ENCODE results near the gene EPB41L4B.

Gene EPB41L4B

DNA sequence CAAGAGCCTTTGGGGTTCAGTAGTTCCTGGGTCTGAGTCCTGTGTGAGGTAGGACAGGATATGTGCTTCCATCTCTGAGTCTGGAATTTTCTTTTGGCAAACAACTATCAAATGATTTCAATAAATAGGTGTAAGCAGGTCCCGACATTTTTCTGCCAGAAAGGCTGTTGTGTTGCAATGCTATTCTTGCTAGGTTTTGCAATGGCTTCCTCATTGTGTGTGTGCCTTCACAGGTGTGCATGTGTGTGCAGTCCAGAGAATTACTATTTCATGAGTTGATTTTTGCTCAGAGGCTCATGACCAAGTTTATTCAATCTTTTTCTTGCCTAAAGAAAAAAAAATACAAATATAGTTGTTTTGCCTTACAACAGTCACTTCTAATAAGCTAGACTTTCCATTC, 89.3 kb downstream of the EPB41L4B start (continued):
- TF ChIP-seq, protein P1, sequence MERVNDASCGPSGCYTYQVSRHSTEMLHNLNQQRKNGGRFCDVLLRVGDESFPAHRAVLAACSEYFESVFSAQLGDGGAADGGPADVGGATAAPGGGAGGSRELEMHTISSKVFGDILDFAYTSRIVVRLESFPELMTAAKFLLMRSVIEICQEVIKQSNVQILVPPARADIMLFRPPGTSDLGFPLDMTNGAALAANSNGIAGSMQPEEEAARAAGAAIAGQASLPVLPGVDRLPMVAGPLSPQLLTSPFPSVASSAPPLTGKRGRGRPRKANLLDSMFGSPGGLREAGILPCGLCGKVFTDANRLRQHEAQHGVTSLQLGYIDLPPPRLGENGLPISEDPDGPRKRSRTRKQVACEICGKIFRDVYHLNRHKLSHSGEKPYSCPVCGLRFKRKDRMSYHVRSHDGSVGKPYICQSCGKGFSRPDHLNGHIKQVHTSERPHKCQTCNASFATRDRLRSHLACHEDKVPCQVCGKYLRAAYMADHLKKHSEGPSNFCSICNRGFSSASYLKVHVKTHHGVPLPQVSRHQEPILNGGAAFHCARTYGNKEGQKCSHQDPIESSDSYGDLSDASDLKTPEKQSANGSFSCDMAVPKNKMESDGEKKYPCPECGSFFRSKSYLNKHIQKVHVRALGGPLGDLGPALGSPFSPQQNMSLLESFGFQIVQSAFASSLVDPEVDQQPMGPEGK (CRISPR knock-in tag; IDR thresholded peaks at IDR 0.05; ENCODE audit: borderline replicate concordance): no peak
- TF ChIP-seq SNAI2 (CRISPR knock-in tag; IDR thresholded peaks at IDR 0.05): no peak

DNA sequence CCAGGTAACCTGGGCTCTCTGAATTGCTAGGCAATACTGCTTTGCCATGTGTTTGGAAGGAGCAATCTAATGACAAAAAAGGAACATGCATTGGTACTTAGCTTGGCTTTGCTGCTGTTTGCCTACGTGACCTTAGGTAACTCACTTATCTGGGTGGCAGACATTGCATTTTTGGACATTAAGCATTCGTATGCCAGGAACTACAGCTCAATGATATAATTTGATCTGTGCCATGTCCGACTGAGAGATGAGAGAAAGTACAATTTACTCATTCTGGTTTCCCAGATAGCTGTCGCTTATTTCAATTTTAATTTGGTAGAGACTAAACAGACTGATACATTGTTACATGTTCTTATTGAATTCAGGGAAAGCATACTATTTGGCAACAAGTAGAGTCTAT, 90.6 kb downstream of the EPB41L4B start:
- no peak for TF ChIP-seq ZFP30 (CRISPR knock-in tag; IDR thresholded peaks at IDR 0.05)
- TF ChIP-seq ZC3H10 (CRISPR knock-in tag; IDR thresholded peaks at IDR 0.05): peak; percentile 49; the same call in 1 of the 2 replicates
- TF ChIP-seq CSDC2 (CRISPR knock-in tag; IDR thresholded peaks at IDR 0.05): no peak
- TF ChIP-seq ISL1 (CRISPR knock-in tag; IDR thresholded peaks at IDR 0.05): 0 out of 2 replicates have a peak, but pooled peaks have one; percentile 17
- ATAC-seq: no peak; the same call in 2 of the 3 replicates

DNA sequence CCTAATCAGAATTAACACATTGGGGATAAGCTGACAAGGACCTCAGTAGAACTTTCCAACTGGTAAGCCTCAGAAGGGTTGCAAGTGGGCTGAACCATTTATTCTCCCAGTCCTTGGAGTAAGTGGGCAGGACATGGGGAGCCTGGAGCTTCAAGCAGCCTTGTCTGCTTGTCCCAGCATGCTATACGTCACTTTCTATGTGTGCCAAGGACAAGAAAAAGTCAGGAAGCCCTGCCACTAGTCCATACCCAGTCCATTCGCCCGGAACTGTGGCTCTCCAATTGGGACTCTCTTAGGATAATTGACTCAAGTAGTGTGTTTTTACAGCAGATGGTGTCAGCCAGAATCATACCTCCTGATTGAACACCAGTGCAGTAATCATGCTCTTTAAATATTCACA, 91.2 kb downstream of the EPB41L4B start:
- TF ChIP-seq SNAI2 (CRISPR knock-in tag; IDR thresholded peaks at IDR 0.05) (no peak), ZFP3 (CRISPR knock-in tag; IDR thresholded peaks at IDR 0.05) (no peak)
- TF ChIP-seq, protein P2, sequence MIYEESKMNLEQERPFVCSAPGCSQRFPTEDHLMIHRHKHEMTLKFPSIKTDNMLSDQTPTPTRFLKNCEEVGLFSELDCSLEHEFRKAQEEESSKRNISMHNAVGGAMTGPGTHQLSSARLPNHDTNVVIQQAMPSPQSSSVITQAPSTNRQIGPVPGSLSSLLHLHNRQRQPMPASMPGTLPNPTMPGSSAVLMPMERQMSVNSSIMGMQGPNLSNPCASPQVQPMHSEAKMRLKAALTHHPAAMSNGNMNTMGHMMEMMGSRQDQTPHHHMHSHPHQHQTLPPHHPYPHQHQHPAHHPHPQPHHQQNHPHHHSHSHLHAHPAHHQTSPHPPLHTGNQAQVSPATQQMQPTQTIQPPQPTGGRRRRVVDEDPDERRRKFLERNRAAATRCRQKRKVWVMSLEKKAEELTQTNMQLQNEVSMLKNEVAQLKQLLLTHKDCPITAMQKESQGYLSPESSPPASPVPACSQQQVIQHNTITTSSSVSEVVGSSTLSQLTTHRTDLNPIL (CRISPR knock-in tag; IDR thresholded peaks at IDR 0.05; ENCODE audit: low read depth): no peak
- ATAC-seq: no peak

DNA sequence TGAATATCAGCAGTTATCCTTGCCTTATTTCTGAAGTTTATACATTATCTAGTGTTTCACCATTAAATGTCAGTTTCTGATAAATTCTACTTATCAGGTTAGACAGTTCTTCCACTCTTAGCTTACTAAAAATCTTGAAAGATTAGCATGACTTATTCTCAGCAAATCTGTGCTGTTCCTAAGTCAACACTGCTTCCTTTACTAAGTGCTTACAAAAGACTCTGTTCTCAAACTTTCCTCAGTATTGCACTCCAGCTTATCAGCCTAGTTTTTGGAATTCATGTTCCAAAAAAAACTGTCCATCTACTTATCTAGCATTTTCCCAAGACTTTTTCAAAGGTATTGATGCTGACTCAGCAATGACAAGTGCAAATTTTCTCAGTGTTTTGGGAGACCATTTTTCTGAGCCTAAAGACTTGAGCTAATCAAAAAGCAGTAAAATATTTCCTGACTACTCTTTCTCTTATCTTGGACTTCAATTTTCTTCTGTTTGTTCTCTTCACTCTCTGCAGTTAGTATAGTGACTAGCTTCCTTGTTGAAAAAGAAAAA, 92.7 kb downstream of the EPB41L4B start:
- TF ChIP-seq ZFP3 (CRISPR knock-in tag; IDR thresholded peaks at IDR 0.05) (no peak), TCF4 (CRISPR knock-in tag; IDR thresholded peaks at IDR 0.05; ENCODE audit: borderline replicate concordance) (no peak), BACH2 (CRISPR knock-in tag; IDR thresholded peaks at IDR 0.05; ENCODE audit: borderline replicate concordance) (no peak), PPARA (CRISPR knock-in tag; IDR thresholded peaks at IDR 0.05; ENCODE audit: borderline replicate concordance) (no peak), ZFP30 (CRISPR knock-in tag; IDR thresholded peaks at IDR 0.05) (no peak), ESRRG (CRISPR knock-in tag; IDR thresholded peaks at IDR 0.05) (no peak), ZNF565 (CRISPR knock-in tag; conservative IDR thresholded peaks at IDR 0.05; ENCODE audit: low read depth) (no peak), OSR1 (CRISPR knock-in tag; IDR thresholded peaks at IDR 0.05) (no peak)
- TF ChIP-seq, protein P3, sequence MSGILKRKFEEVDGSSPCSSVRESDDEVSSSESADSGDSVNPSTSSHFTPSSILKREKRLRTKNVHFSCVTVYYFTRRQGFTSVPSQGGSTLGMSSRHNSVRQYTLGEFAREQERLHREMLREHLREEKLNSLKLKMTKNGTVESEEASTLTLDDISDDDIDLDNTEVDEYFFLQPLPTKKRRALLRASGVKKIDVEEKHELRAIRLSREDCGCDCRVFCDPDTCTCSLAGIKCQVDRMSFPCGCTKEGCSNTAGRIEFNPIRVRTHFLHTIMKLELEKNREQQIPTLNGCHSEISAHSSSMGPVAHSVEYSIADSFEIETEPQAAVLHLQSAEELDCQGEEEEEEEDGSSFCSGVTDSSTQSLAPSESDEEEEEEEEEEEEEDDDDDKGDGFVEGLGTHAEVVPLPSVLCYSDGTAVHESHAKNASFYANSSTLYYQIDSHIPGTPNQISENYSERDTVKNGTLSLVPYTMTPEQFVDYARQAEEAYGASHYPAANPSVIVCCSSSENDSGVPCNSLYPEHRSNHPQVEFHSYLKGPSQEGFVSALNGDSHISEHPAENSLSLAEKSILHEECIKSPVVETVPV (CRISPR knock-in tag; IDR thresholded peaks at IDR 0.05): no peak
- TF ChIP-seq, protein P2 (CRISPR knock-in tag; IDR thresholded peaks at IDR 0.05; ENCODE audit: low read depth): no peak
- no peak for ATAC-seq

DNA sequence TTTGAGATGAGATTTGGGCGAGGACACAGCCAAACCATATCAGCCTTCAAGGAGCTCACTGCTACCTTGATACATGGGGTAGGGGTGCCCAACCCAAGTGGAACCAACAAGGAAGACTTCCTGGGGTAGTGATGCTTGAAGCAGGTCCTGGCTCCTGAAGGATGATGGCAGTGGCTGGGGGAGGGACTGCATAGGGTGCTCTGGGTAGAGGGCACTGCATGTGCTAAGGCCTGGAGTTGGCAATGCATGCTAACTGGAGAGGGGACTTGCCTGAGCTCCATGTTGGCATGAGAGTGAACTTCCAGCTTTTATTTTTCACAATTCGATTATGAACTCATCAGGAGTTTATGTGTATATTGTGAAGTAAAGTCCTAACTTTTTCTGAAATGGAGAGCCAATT, 95.2 kb downstream of the EPB41L4B start:
- no peak for ATAC-seq
- TF ChIP-seq ESRRG (CRISPR knock-in tag; IDR thresholded peaks at IDR 0.05) (no peak), TOX (CRISPR knock-in tag; IDR thresholded peaks at IDR 0.05; ENCODE audit: borderline replicate concordance) (no peak), ISL1 (CRISPR knock-in tag; IDR thresholded peaks at IDR 0.05) (no peak)

DNA sequence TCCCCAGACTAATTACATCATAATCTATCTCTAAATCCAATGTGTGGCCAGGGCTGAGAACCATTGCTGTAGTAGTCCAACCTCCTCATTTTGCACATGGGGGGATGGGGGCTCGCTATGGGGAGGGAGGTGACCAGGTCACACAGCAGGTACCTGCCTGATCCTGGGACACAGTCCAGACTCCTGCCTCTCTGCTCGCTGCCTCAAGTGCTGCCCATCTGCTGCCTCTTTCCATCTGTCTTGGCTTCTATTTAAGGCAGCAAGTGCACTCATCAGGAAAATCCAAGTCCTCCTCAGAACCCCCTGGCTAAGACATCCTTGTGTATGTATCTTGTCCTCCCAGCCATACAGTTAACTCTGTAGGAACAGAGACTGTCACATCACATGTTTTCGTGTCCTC, 96.1 kb downstream of the EPB41L4B start:
- ATAC-seq: no peak
- TF ChIP-seq TCF4 (CRISPR knock-in tag; IDR thresholded peaks at IDR 0.05; ENCODE audit: borderline replicate concordance) (no peak), OSR1 (CRISPR knock-in tag; IDR thresholded peaks at IDR 0.05) (no peak), SNAI2 (CRISPR knock-in tag; IDR thresholded peaks at IDR 0.05) (no peak), ESRRG (CRISPR knock-in tag; IDR thresholded peaks at IDR 0.05) (no peak), PPARA (CRISPR knock-in tag; IDR thresholded peaks at IDR 0.05; ENCODE audit: borderline replicate concordance) (no peak), TOX (CRISPR knock-in tag; IDR thresholded peaks at IDR 0.05; ENCODE audit: borderline replicate concordance) (no peak), GLIS3 (CRISPR knock-in tag; IDR thresholded peaks at IDR 0.05) (no peak), BACH2 (CRISPR knock-in tag; IDR thresholded peaks at IDR 0.05; ENCODE audit: borderline replicate concordance) (no peak)
- TF ChIP-seq, protein P1 (CRISPR knock-in tag; IDR thresholded peaks at IDR 0.05; ENCODE audit: borderline replicate concordance): no peak
- TF ChIP-seq, protein P4, sequence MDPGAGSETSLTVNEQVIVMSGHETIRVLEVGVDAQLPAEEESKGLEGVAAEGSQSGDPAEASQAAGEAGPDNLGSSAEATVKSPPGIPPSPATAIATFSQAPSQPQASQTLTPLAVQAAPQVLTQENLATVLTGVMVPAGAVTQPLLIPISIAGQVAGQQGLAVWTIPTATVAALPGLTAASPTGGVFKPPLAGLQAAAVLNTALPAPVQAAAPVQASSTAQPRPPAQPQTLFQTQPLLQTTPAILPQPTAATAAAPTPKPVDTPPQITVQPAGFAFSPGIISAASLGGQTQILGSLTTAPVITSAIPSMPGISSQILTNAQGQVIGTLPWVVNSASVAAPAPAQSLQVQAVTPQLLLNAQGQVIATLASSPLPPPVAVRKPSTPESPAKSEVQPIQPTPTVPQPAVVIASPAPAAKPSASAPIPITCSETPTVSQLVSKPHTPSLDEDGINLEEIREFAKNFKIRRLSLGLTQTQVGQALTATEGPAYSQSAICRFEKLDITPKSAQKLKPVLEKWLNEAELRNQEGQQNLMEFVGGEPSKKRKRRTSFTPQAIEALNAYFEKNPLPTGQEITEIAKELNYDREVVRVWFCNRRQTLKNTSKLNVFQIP (CRISPR knock-in tag; IDR thresholded peaks at IDR 0.05; ENCODE audit: borderline replicate concordance, low read depth): no peak
- TF ChIP-seq, protein P5, sequence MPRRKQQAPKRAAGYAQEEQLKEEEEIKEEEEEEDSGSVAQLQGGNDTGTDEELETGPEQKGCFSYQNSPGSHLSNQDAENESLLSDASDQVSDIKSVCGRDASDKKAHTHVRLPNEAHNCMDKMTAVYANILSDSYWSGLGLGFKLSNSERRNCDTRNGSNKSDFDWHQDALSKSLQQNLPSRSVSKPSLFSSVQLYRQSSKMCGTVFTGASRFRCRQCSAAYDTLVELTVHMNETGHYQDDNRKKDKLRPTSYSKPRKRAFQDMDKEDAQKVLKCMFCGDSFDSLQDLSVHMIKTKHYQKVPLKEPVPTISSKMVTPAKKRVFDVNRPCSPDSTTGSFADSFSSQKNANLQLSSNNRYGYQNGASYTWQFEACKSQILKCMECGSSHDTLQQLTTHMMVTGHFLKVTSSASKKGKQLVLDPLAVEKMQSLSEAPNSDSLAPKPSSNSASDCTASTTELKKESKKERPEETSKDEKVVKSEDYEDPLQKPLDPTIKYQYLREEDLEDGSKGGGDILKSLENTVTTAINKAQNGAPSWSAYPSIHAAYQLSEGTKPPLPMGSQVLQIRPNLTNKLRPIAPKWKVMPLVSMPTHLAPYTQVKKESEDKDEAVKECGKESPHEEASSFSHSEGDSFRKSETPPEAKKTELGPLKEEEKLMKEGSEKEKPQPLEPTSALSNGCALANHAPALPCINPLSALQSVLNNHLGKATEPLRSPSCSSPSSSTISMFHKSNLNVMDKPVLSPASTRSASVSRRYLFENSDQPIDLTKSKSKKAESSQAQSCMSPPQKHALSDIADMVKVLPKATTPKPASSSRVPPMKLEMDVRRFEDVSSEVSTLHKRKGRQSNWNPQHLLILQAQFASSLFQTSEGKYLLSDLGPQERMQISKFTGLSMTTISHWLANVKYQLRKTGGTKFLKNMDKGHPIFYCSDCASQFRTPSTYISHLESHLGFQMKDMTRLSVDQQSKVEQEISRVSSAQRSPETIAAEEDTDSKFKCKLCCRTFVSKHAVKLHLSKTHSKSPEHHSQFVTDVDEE (CRISPR knock-in tag; IDR thresholded peaks at IDR 0.05): no peak
